WTC11 (cell line): Measurements from ENCODE around the gene TPST2. TPM values are rescaled to one million over a fixed set of nuclear protein-coding genes. Genes with fewer than 3 reads are reported as not detected.

Experiments used
- ATAC-seq: fragments of 200-7000 bp; cut with Tn5 transposase; 2 replicates; pipeline ENCODE4 v1.10.0; 2021; ENCODE audit warnings: mild to moderate bottlenecking, moderate library complexity
- CTCF ChIA-PET: fragments of 300-600 bp; sonication (Branson Sonifier 250); formaldehyde crosslinking; loops from one replicate; lab custom pipeline; 2021; ENCODE audit warnings: antibody characterized with exemption; lab: Charles Lee
- POLR2A ChIA-PET: fragments of 350-600 bp; sonication (Branson Sonifier 250); formaldehyde crosslinking; loops from one replicate; lab custom pipeline; 2021; ENCODE audit warnings: antibody characterized with exemption; lab: Charles Lee
- DNase-seq: peaks from one replicate; pipeline ENCODE4 v3.0.0; 2021; ENCODE audit warnings: low spot score
- H3K27ac Mint-ChIP-seq: 2 replicates; pipeline ENCODE4 v1.8.0; 2021; ENCODE audit warnings: mixed read lengths
- H3K27me3 Mint-ChIP-seq: 2 replicates; pipeline ENCODE4 v1.8.0; 2021; ENCODE audit warnings: low read depth, mild to moderate bottlenecking, moderate library complexity, mixed read lengths
- H3K36me3 Mint-ChIP-seq: 2 replicates; pipeline ENCODE4 v1.8.0; 2021; ENCODE audit warnings: mixed read lengths
- H3K4me1 Mint-ChIP-seq: 2 replicates; pipeline ENCODE4 v1.8.0; 2022; ENCODE audit warnings: mixed read lengths
- H3K4me3 Mint-ChIP-seq: 2 replicates; pipeline ENCODE4 v1.8.0; 2021; ENCODE audit warnings: mild to moderate bottlenecking, moderate library complexity, mixed read lengths
- H3K9me3 Mint-ChIP-seq: 2 replicates; pipeline ENCODE4 v1.8.0; 2021; ENCODE audit warnings: mixed read lengths
- AR ChIP-seq: fragments of 250-450 bp; sonication (Bioruptor Pico); IDR thresholded peaks from 2 replicates; pipeline ENCODE4 v1.9.0; 2021; ENCODE audit warnings: mild to moderate bottlenecking
- ATF1 ChIP-seq: sonication (generic); formaldehyde crosslinking; IDR thresholded peaks from 2 replicates; pipeline ENCODE4 v1.8.1; 2023; ENCODE audit warnings: mild to moderate bottlenecking, moderate library complexity, missing genetic modification reagents
- E2F4 ChIP-seq: sonication (generic); formaldehyde crosslinking; IDR thresholded peaks from 2 replicates; pipeline ENCODE4 v1.8.1; 2022; ENCODE audit warnings: low read depth, mild to moderate bottlenecking, moderate library complexity, missing genetic modification reagents, borderline replicate concordance
- E2F5 ChIP-seq: sonication (generic); formaldehyde crosslinking; IDR thresholded peaks from 2 replicates; pipeline ENCODE4 v1.8.1; 2022; ENCODE audit warnings: mild to moderate bottlenecking, moderate library complexity, missing genetic modification reagents
- EMX1 ChIP-seq: fragments of 250-450 bp; sonication (Bioruptor Pico); IDR thresholded peaks from 2 replicates; pipeline ENCODE4 v1.8.0; 2021; ENCODE audit warnings: mild to moderate bottlenecking
- FOXP1 ChIP-seq: sonication (generic); formaldehyde crosslinking; IDR thresholded peaks from 2 replicates; pipeline ENCODE4 v1.8.0; 2022; ENCODE audit warnings: missing genetic modification reagents, mild to moderate bottlenecking, moderate library complexity, borderline replicate concordance
- GABPB1 ChIP-seq: sonication (generic); formaldehyde crosslinking; IDR thresholded peaks from 2 replicates; pipeline ENCODE4 v1.8.1; 2023; ENCODE audit warnings: mild to moderate bottlenecking, missing genetic modification reagents
- NFE2L1 ChIP-seq: sonication (generic); formaldehyde crosslinking; IDR thresholded peaks from 2 replicates; pipeline ENCODE4 v1.8.1; 2023; ENCODE audit warnings: missing genetic modification reagents
- NR3C1 ChIP-seq: sonication (generic); formaldehyde crosslinking; conservative IDR thresholded peaks from 2 replicates; pipeline ENCODE4 v1.8.1; 2023; ENCODE audit warnings: low read depth, mild to moderate bottlenecking, missing genetic modification reagents
- PRDM15 ChIP-seq: sonication (generic); formaldehyde crosslinking; IDR thresholded peaks from 2 replicates; pipeline ENCODE4 v1.8.0; 2022; ENCODE audit warnings: missing genetic modification reagents
- SMAD4 ChIP-seq: sonication (generic); formaldehyde crosslinking; IDR thresholded peaks from 2 replicates; pipeline ENCODE4 v1.8.0; 2022; ENCODE audit warnings: mild to moderate bottlenecking, missing genetic modification reagents
- TCF7 ChIP-seq: sonication (generic); formaldehyde crosslinking; IDR thresholded peaks from 2 replicates; pipeline ENCODE4 v1.8.0; 2022; ENCODE audit warnings: mild to moderate bottlenecking, low read depth, missing genetic modification reagents, moderate library complexity
- TP53 ChIP-seq: sonication (generic); formaldehyde crosslinking; IDR thresholded peaks from 2 replicates; pipeline ENCODE4 v1.8.1; 2023; ENCODE audit warnings: mild to moderate bottlenecking, missing genetic modification reagents
- ZNF138 ChIP-seq: sonication (generic); formaldehyde crosslinking; conservative IDR thresholded peaks from 2 replicates; pipeline ENCODE4 v1.8.1; 2022; ENCODE audit warnings: mild to moderate bottlenecking, moderate library complexity, missing genetic modification reagents
- ZNF425 ChIP-seq: fragments of 250-450 bp; sonication (Bioruptor Pico); conservative IDR thresholded peaks from 2 replicates; pipeline ENCODE4 v1.9.0; 2021; ENCODE audit warnings: mild to moderate bottlenecking
- ZNF512 ChIP-seq: sonication (generic); formaldehyde crosslinking; IDR thresholded peaks from 2 replicates; pipeline ENCODE4 v1.8.1; 2022; ENCODE audit warnings: missing genetic modification reagents, borderline replicate concordance
- ZNF532 ChIP-seq: fragments of 250-450 bp; sonication (Bioruptor Pico); IDR thresholded peaks from 2 replicates; pipeline ENCODE4 v1.9.0; 2021; ENCODE audit warnings: mild to moderate bottlenecking, borderline replicate concordance
- ZSCAN18 ChIP-seq: fragments of 250-450 bp; sonication (Bioruptor Pico); IDR thresholded peaks from 2 replicates; pipeline ENCODE4 v2.1.2; 2022; ENCODE audit warnings: mild to moderate bottlenecking, moderate library complexity
- total RNA-seq: library from RNA; stranded (reverse); gene quantifications from 3 replicates; pipeline ENCODE4 v1.2.3, GENCODE V29; 2021

TPST2 gene
- total RNA-seq, 1 experiment from 2014 or later, result 84.2 TPM

- CTCF ChIA-PET, result interaction anchor here (0.6 to 1.0 kb wide), 3 partner anchors 22 to 256 kb away, joined by 3 to 4 read pairs (median 3); no protein-coding TSS in a partner anchor
- TF ChIP-seq ATF1, result no peak
- TF ChIP-seq ZNF532 (CRISPR knock-in tag), result no peak
- no peak for TF ChIP-seq E2F5 (CRISPR knock-in tag)
- no peak for TF ChIP-seq PRDM15 (CRISPR knock-in tag)
- TF ChIP-seq NFE2L1 (CRISPR knock-in tag), result no peak
- no peak for TF ChIP-seq TP53
- TF ChIP-seq SMAD4 (CRISPR knock-in tag), result no peak
- no peak for TF ChIP-seq FOXP1 (CRISPR knock-in tag)
- TF ChIP-seq GABPB1 (CRISPR knock-in tag), result no peak
- no peak for TF ChIP-seq TCF7
- TF ChIP-seq AR, result no peak
- TF ChIP-seq ZSCAN18 (CRISPR knock-in tag), result no peak
- no peak for TF ChIP-seq NR3C1 (CRISPR knock-in tag)
- no peak for TF ChIP-seq E2F4 (CRISPR knock-in tag)
- no peak for TF ChIP-seq EMX1 (CRISPR knock-in tag)
- TF ChIP-seq ZNF512, result no peak
- no peak for TF ChIP-seq ZNF425 (CRISPR knock-in tag)
- no peak for TF ChIP-seq ZNF138 (CRISPR knock-in tag)
- Mint-ChIP-seq H3K27ac (no peak overlapping the region), H3K4me3 (no peak overlapping the region), H3K36me3 (no peaks in the 10 kb centered on the region), H3K4me1 (peaks cover 44% of the 10 kb centered on the region), H3K9me3 (peaks cover 6% of the 10 kb centered on the region), H3K27me3 (peaks cover 31% of the 10 kb centered on the region)
- ATAC-seq (no peak), DNase-seq (no peak)
- POLR2A ChIA-PET, result no interaction called here
These were observed 30.3 kb upstream of the TPST2 start for GRCh38 chr22:26620197-26620596.
